K562 (cell line): ENCODE data around the gene CASP9. TPM values are rescaled to one million over a fixed set of nuclear protein-coding genes. Genes with fewer than 3 reads are reported as not detected.

Source experiments
- ATAC-seq: fragments of 200-7000 bp; cut with Tn5 transposase; 3 replicates; pipeline ENCODE4 v1.9.1; 2020; ENCODE audit warnings: moderate library complexity
- BruUV-seq: library from RNA; stranded (reverse); fragments of 400-500 nt; replicated peaks from 2 replicates; lab custom pipeline; 2021; lab: Mats Ljungman, UMichigan
- CTCF ChIA-PET: fragments of 300-600 bp; formaldehyde crosslinking; extraction: SDS; loops from one replicate; lab custom pipeline; 2021; ENCODE audit warnings: low intra/inter-chr PET ratio; lab: Yijun Ruan, JAX
- POLR2A ChIA-PET: fragments of 300-600, 350-650 bp; sonication (Branson Sonifier 250); formaldehyde crosslinking; extraction: SDS; loops from one replicate; lab custom pipeline; 2021; ENCODE audit warnings: antibody characterized with exemption, inconsistent platforms; lab: Yijun Ruan, JAX
- DNase-seq, 4 experiments: peaks; one replicate each; pipeline versions ENCODE4 v3.0.0 to v3.0.0-alpha.2; 2011 to 2018; ENCODE audit warnings: low spot score in 3 of 4, mixed read lengths in 3 of 4; ENCODE audit errors: extremely low read depth in 1 of 4
- FAIRE-seq: peaks from 2 replicates; lab custom pipeline; 2011; peaks lifted over from hg19 to GRCh38; lab: Jason Lieb, UNC
- H2AFZ ChIP-seq: 2 replicates; pipeline ENCODE4 v1.6.0; 2011; ENCODE audit warnings: low read depth, low read length, control low read depth, inconsistent platforms
- H3K27ac ChIP-seq: fragments of 200-600 bp; 3 replicates; pipeline ENCODE4 v1.8.0; 2011; ENCODE audit warnings: low read depth, mild to moderate bottlenecking, control low read depth, inconsistent platforms, low read length, moderate library complexity, mixed read lengths; ENCODE audit errors: extremely low read depth
- H3K27me3 ChIP-seq, 2 experiments: fragments of 300-600 bp in 1 of 2; 2 replicates in 1 of 2; 3 replicates in 1 of 2; pipeline versions ENCODE4 v1.6.0 to v1.8.0; 2011; ENCODE audit warnings: inconsistent platforms in 2 of 2, low read length in 2 of 2, mild to moderate bottlenecking in 1 of 2, mixed read lengths in 1 of 2, moderate library complexity in 1 of 2; ENCODE audit not compliant: control insufficient read depth in 2 of 2, insufficient read depth in 2 of 2
- H3K36me3 ChIP-seq: fragments of 300-600 bp; 3 replicates; pipeline ENCODE4 v1.8.0; 2011; ENCODE audit warnings: mild to moderate bottlenecking, low read length, inconsistent platforms; ENCODE audit not compliant: control insufficient read depth, insufficient read depth
- H3K4me1 ChIP-seq, 2 experiments: fragments of 200-600 bp in 1 of 2; replicated peaks in 1 of 2; 2 replicates in 1 of 2; 3 replicates in 1 of 2; pipeline versions ENCODE4 v1.5.1 to v1.8.0; 2011; ENCODE audit warnings: inconsistent platforms in 2 of 2, low read length in 2 of 2, mild to moderate bottlenecking in 1 of 2, mixed read lengths in 1 of 2, moderate library complexity in 1 of 2; ENCODE audit not compliant: control insufficient read depth in 2 of 2, insufficient read depth in 2 of 2
- H3K4me2 ChIP-seq: 2 replicates; pipeline ENCODE4 v1.6.1; 2011; ENCODE audit warnings: low read length, control low read depth, inconsistent platforms, mixed read lengths; ENCODE audit not compliant: insufficient read depth
- H3K4me3 ChIP-seq: fragments of 200-600 bp; sonication (generic), shearing (Covaris generic); 2 replicates; pipeline ENCODE4 v1.5.1; 2016; ENCODE audit warnings: control low read depth, inconsistent platforms
- H3K79me2 ChIP-seq: fragments of 200-600 bp; 3 replicates; pipeline ENCODE4 v1.8.0; 2011; ENCODE audit warnings: low read length, inconsistent platforms; ENCODE audit not compliant: control insufficient read depth, insufficient read depth
- H3K9ac ChIP-seq, 2 experiments: 2 replicates each; pipeline versions ENCODE4 v1.6.0 to v1.6.1; 2011; ENCODE audit warnings: low read depth in 2 of 2, low read length in 2 of 2, control low read depth in 1 of 2, inconsistent platforms in 1 of 2, mild to moderate bottlenecking in 1 of 2, mixed read lengths in 1 of 2; ENCODE audit not compliant: insufficient read depth in 1 of 2
- H3K9me1 ChIP-seq: one replicate; pipeline ENCODE4 v1.6.0; 2011; ENCODE audit warnings: inconsistent platforms, mild to moderate bottlenecking, low read length, moderate library complexity; ENCODE audit not compliant: control insufficient read depth, insufficient read depth
- H3K9me3 ChIP-seq: replicated peaks from 2 replicates; pipeline ENCODE4 v1.5.1; 2011; ENCODE audit warnings: low read depth, low read length, inconsistent platforms; ENCODE audit not compliant: control insufficient read depth, insufficient read depth
- H4K20me1 ChIP-seq: replicated peaks from 2 replicates; pipeline ENCODE4 v1.6.1; 2011; ENCODE audit warnings: low read length, inconsistent platforms, mixed read lengths; ENCODE audit not compliant: control insufficient read depth, insufficient read depth
- MCM7 ChIP-seq, 2 experiments: fragments of 450-650 bp; IDR thresholded peaks; 2 replicates each; pipeline ENCODE4 v1.6.1; 2016 to 2018
- WGBS: fragments of 100-300 bp; shearing (Covaris generic); methylation state at CpG from one replicate; pipeline ENCODE4 v1.1.6; 2016; ENCODE audit warnings: low coverage, mixed read lengths; ENCODE audit not compliant: insufficient coverage; ENCODE audit errors: missing lambda C conversion rate; 5-methylcytosine and 5-hydroxymethylcytosine counted together
- in situ Hi-C: fragments of 300-500 bp; cut with MboI; formaldehyde crosslinking; loops from 4 replicates; pipeline ENCODE4 v1.15.0; 2018; ENCODE audit warnings: inconsistent platforms, mixed read lengths
- intact Hi-C: fragments of 100-400 bp; cut with micrococcal nuclease; formaldehyde crosslinking; loops from 2 replicates; pipeline ENCODE4 v1.14.2; 2022
- polyA plus RNA-seq, 8 experiments: library from polyadenylated mRNA; depleted of rRNA in 4 of 8; stranded (reverse) in 5 of 8; unstranded in 3 of 8; fragments of >200 nt; fragmentation: Nextera tagmentation in 2 of 8; fragmentation: Illumina TruSeq in 1 of 8; extraction: Ambion mirVana in 2 of 8; extraction: Trizol in 1 of 8; gene quantifications; 2 replicates each; pipeline versions ENCODE4 v1.2.1 to v1.2.3, GENCODE V29; 2011 to 2014; ENCODE audit warnings: inconsistent platforms in 1 of 8, missing spikeins in 1 of 8
- total RNA-seq, 7 experiments: library from RNA; depleted of rRNA in 6 of 7; stranded (reverse); fragments of >200 nt in 6 of 7; fragmentation: Illumina TruSeq in 2 of 7; extraction: Trizol in 2 of 7; gene quantifications; 2 replicates each; pipeline versions ENCODE4 v1.2.1 to v1.2.3, GENCODE V29; 2011 to 2021; ENCODE audit warnings: low replicate concordance in 1 of 7
- TF ChIP-seq, protein P1 (sequence below): fragments of 450-650 bp; IDR thresholded peaks from 2 replicates; pipeline ENCODE4 v1.6.1; 2018; ENCODE audit not compliant: partially characterized antibody

Gene CASP9
- total and polyA plus RNA-seq, 9 of the 15 experiments (the other 6 are each of a cell fraction or from before 2014, with no cell fraction given): 10.8 to 54.1 (median 30.7) TPM

DNA sequence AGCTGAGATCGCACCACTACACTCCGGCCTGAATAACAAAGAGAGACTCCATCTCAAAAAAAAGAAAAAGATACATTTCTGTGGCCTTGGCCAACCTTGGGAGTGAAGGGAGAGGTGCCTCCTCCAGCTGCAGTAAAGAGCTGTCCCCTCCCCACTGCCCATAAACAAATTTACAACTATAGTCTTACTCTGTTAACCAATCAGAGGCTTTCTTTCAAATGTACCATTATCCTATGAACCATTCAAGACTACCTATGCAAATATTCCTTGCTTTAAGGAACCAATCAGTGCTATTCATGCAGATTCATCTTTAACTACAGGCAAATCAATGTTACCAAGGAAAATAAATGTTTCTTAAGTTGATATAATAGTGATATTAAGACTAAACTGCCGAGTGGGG lies 47.1 kb downstream of the CASP9 start:
- H3K4me1 ChIP-seq: peaks cover 5 to 6% of the 10 kb centered on the region in 2 experiments; a peak in 3 of 5 replicates
- no peak overlapping the region for H3K9ac ChIP-seq
- peak; percentile 29 for FAIRE-seq
- ChIA-PET CTCF (interaction anchor here (0.6 kb wide), 1 partner anchor 136 kb away, joined by 3 read pairs; no protein-coding TSS in a partner anchor), POLR2A (interaction anchor here (1.1 kb wide), 1 partner anchor 29 kb away, joined by 3 read pairs; no protein-coding TSS in a partner anchor)
- no peak overlapping the region for H3K4me2 ChIP-seq
- H3K27me3 ChIP-seq: no peaks in the 10 kb centered on the region
- H4K20me1 ChIP-seq: no peaks in the 10 kb centered on the region
- BruUV-seq: no TSS peak
- no peak overlapping the region for H3K4me3 ChIP-seq
- no peaks in the 10 kb centered on the region for H3K9me3 ChIP-seq
- H2AFZ ChIP-seq: no peak overlapping the region
- in situ Hi-C loops: no loop called here
- H3K27ac ChIP-seq: no peak overlapping the region
- TF ChIP-seq MCM7 (IDR thresholded peaks at IDR 0.05): no peak
- TF ChIP-seq, protein P1, sequence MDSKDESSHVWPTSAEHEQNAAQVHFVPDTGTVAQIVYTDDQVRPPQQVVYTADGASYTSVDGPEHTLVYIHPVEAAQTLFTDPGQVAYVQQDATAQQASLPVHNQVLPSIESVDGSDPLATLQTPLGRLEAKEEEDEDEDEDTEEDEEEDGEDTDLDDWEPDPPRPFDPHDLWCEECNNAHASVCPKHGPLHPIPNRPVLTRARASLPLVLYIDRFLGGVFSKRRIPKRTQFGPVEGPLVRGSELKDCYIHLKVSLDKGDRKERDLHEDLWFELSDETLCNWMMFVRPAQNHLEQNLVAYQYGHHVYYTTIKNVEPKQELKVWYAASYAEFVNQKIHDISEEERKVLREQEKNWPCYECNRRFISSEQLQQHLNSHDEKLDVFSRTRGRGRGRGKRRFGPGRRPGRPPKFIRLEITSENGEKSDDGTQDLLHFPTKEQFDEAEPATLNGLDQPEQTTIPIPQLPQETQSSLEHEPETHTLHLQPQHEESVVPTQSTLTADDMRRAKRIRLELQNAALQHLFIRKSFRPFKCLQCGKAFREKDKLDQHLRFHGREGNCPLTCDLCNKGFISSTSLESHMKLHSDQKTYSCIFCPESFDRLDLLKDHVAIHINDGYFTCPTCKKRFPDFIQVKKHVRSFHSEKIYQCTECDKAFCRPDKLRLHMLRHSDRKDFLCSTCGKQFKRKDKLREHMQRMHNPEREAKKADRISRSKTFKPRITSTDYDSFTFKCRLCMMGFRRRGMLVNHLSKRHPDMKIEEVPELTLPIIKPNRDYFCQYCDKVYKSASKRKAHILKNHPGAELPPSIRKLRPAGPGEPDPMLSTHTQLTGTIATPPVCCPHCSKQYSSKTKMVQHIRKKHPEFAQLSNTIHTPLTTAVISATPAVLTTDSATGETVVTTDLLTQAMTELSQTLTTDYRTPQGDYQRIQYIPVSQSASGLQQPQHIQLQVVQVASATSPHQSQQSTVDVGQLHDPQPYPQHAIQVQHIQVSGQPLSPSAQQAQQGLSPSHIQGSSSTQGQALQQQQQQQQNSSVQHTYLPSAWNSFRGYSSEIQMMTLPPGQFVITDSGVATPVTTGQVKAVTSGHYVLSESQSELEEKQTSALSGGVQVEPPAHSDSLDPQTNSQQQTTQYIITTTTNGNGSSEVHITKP: peak; percentile 23
- 69% methylated on average over 3 of the region's 3 CpGs for WGBS
- DNase-seq: peak in 3 of 4 experiments; percentile 45 to 57 (median 45)
- H3K79me2 ChIP-seq: no peaks in the 10 kb centered on the region
- no peaks in the 10 kb centered on the region for H3K9me1 ChIP-seq
- H3K36me3 ChIP-seq: no peaks in the 10 kb centered on the region
- intact Hi-C loops: no loop called here
- peak; percentile 74 for ATAC-seq
